Activated CD8-positive, alpha-beta T cell treated with anti-CD3 and anti-CD28 coated beads for 36 hours (primary cell): ENCODE results near the gene DCDC1. TPM values are rescaled to one million over a fixed set of nuclear protein-coding genes. Genes with fewer than 3 reads are reported as not detected.

Experiments
- ATAC-seq: fragments of 200-7000 bp; cut with Tn5 transposase; one replicate; pipeline ENCODE4 v1.10.0; 2021; ENCODE audit warnings: mild to moderate bottlenecking, moderate library complexity
- CTCF ChIA-PET: fragments of 350-600 bp; sonication (Branson Sonifier 250); formaldehyde crosslinking; loops from one replicate; lab custom pipeline; 2021; ENCODE audit warnings: antibody characterized with exemption; lab: Charles Lee
- POLR2A ChIA-PET: fragments of 350-600 bp; sonication (Branson Sonifier 250); formaldehyde crosslinking; loops from one replicate; lab custom pipeline; 2021; ENCODE audit warnings: antibody characterized with exemption; lab: Charles Lee
- DNase-seq: peaks from one replicate; pipeline ENCODE4 v3.0.0-alpha.2; 2020
- H3K27ac Mint-ChIP-seq: one replicate; pipeline ENCODE4 v1.8.0; 2021; ENCODE audit warnings: mild to moderate bottlenecking, mixed read lengths
- H3K27me3 Mint-ChIP-seq: one replicate; pipeline ENCODE4 v1.8.0; 2021; ENCODE audit warnings: mixed read lengths
- H3K36me3 Mint-ChIP-seq: one replicate; pipeline ENCODE4 v1.8.0; 2021; ENCODE audit warnings: low read depth, mixed read lengths
- H3K4me1 Mint-ChIP-seq: one replicate; pipeline ENCODE4 v1.8.0; 2021; ENCODE audit warnings: low read depth, mixed read lengths
- H3K4me3 Mint-ChIP-seq: one replicate; pipeline ENCODE4 v1.8.0; 2021; ENCODE audit warnings: mild to moderate bottlenecking, moderate library complexity, mixed read lengths
- H3K9me3 Mint-ChIP-seq: one replicate; pipeline ENCODE4 v1.8.0; 2021; ENCODE audit warnings: mixed read lengths
- CTCF ChIP-seq: fragments of 200-600 bp; IDR thresholded peaks from one replicate; pipeline ENCODE4 v1.8.0; 2022; ENCODE audit warnings: antibody characterized with exemption, mild to moderate bottlenecking
- intact Hi-C: fragments of 100-400 bp; cut with micrococcal nuclease; formaldehyde crosslinking; loops from one replicate; pipeline ENCODE4 v1.10.0; 2022
- total RNA-seq, 2 experiments: library from RNA; stranded (reverse); gene quantifications; one replicate each; pipeline ENCODE4 v1.2.3, GENCODE V29; 2021

DCDC1 gene
- total RNA-seq, 2 experiments from 2014 or later: not detected

GRCh38 chr11:30938810-30939209 is 430.7 kb downstream of the DCDC1 start:
- no peaks in the 10 kb centered on the region for H3K36me3 Mint-ChIP-seq
- peaks cover 8% of the 10 kb centered on the region for H3K9me3 Mint-ChIP-seq
- TF ChIP-seq CTCF: no peak
- intact Hi-C loops: no loop called here
- no peak for DNase-seq
- ATAC-seq: no peak
- no peak overlapping the region for H3K27ac Mint-ChIP-seq
- peaks cover 2% of the 10 kb centered on the region for H3K27me3 Mint-ChIP-seq
- POLR2A ChIA-PET: no interaction called here
- H3K4me3 Mint-ChIP-seq: no peak overlapping the region
- no peaks in the 10 kb centered on the region for H3K4me1 Mint-ChIP-seq
- CTCF ChIA-PET: no interaction called here

GRCh38 chr11:30938171-30938570 is 431.4 kb downstream of the DCDC1 start:
- no peak for TF ChIP-seq CTCF
- ATAC-seq (no peak), DNase-seq (no peak)
- no peaks in the 10 kb centered on the region for H3K4me1 Mint-ChIP-seq
- intact Hi-C loops: no loop called here
- ChIA-PET POLR2A (no interaction called here), CTCF (interaction anchor here (0.9 kb wide), 1 partner anchor 11 kb away, joined by 3 read pairs; no protein-coding TSS in a partner anchor)
- H3K4me3 Mint-ChIP-seq: no peak overlapping the region
- no peaks in the 10 kb centered on the region for H3K36me3 Mint-ChIP-seq
- H3K27me3 Mint-ChIP-seq: peaks cover 2% of the 10 kb centered on the region
- peaks cover 8% of the 10 kb centered on the region for H3K9me3 Mint-ChIP-seq
- no peak overlapping the region for H3K27ac Mint-ChIP-seq

GRCh38 chr11:30936491-30936890 is 433.0 kb downstream of the DCDC1 start:
- intact Hi-C loops: no loop called here
- no peak for TF ChIP-seq CTCF
- H3K36me3 Mint-ChIP-seq: no peaks in the 10 kb centered on the region
- no peak overlapping the region for H3K4me3 Mint-ChIP-seq
- ChIA-PET POLR2A (no interaction called here), CTCF (no interaction called here)
- H3K27ac Mint-ChIP-seq: no peak overlapping the region
- peaks cover 8% of the 10 kb centered on the region for H3K9me3 Mint-ChIP-seq
- no peak for DNase-seq
- ATAC-seq: no peak
- H3K27me3 Mint-ChIP-seq: no peaks in the 10 kb centered on the region
- H3K4me1 Mint-ChIP-seq: no peaks in the 10 kb centered on the region

GRCh38 chr11:30935861-30936260 is 433.7 kb downstream of the DCDC1 start:
- no peak for TF ChIP-seq CTCF
- Mint-ChIP-seq H3K4me1 (no peaks in the 10 kb centered on the region), H3K27me3 (no peaks in the 10 kb centered on the region), H3K4me3 (no peak overlapping the region), H3K9me3 (peaks cover 4% of the 10 kb centered on the region), H3K27ac (no peak overlapping the region), H3K36me3 (no peaks in the 10 kb centered on the region)
- ChIA-PET CTCF (no interaction called here), POLR2A (no interaction called here)
- ATAC-seq: no peak
- intact Hi-C loops: no loop called here
- DNase-seq: no peak

- Mint-ChIP-seq H3K27me3 (peaks cover 5% of the 10 kb centered on the region), H3K4me1 (no peaks in the 10 kb centered on the region), H3K27ac (no peak overlapping the region), H3K4me3 (no peak overlapping the region), H3K36me3 (no peaks in the 10 kb centered on the region), H3K9me3 (no peaks in the 10 kb centered on the region)
- POLR2A ChIA-PET: no interaction called here
- DNase-seq (no peak), ATAC-seq (no peak)
- CTCF ChIA-PET: interaction anchor here (0.8 to 1.2 kb wide), 3 partner anchors 8 to 12 kb away, joined by 3 to 5 read pairs (median 4); no protein-coding TSS in a partner anchor
- intact Hi-C loops: no loop called here
- TF ChIP-seq CTCF: no peak
These were observed 443.4 kb downstream of the DCDC1 start for GRCh38 chr11:30926130-30926529.
